ENCODE data around the gene KLF6. TPM values are rescaled to one million over a fixed set of nuclear protein-coding genes. Genes with fewer than 3 reads are reported as not detected.

The KLF6 gene
- total RNA-seq, 1 donor from 2014 or later, result 171 TPM

DNA sequence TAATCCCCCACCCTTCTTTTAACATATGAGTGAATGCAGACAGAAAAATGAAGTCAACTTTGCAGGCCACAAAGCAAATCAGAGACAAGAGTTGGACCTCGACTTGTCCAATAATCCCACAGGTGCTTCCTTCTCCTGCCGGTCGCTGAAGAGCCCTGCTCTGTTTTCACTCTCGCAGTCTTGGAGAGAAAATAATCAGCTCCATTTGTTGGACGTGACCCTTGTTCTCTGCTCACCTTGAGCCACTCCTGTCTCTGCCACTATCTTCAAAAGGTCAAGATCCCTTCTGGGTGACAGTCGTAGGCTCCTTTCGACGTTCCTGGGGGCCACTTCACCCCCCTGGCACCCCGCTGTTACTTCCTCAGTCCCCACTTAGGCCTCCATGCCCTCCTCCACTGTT, 2.8 kb upstream of the KLF6 start:
- no peak for DNase-seq (ENCODE audit: low spot score)

DNA sequence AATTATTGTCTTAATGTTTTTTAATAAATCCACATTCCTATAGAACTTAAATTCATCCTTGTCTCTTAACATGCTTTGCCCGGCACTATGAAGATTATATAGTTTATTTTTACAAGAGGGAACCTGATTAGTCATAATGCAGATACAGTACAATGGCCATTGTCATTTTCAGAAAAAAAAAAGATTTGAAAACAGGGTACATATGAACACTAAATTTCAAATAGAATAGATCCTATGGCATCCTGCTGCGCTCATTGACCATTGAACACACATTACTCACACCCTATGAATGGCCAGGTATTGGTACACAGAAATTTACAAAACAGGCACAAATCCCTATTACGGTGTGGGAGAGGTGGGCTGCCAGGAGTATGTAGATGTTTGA, 2.0 kb upstream of the KLF6 start:
- no peak for DNase-seq (ENCODE audit: low spot score)

DNA sequence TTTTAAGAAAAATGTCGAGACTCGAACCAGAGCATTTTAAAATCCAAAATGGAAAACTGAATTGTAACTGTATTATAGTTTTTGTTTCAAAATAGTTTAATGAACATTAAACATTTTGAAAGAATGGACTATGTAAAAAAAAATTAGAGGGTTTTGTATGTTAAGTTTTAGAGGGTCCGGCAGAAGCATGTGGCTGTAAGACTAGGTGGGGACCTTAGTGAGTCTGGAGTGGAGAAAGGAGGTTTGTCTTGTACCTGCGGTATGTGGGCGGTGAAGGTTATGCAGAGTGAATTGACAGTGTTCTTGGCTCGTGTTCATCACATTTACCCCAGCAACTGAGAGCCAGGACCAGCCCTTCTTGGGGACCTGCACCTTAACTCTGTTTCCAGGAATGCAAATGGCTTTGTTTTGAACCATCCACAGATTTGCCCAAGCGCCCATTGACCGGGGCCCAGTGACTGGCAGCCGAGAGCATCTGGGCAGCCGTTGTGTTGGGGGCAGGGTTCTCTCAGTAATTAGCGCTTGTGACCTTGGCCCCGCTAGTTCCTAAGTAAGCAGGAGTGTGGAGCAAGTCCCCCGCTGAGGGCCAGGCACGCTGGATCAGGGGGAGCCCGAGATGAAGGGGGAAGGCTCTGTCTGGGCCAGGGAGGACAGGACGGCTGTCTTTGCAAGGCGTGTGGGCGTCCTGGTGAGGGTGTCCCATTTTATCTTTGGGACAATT, 1.4 kb upstream of the KLF6 start:
- DNase-seq (ENCODE audit: low spot score), result peak; percentile 61

DNA sequence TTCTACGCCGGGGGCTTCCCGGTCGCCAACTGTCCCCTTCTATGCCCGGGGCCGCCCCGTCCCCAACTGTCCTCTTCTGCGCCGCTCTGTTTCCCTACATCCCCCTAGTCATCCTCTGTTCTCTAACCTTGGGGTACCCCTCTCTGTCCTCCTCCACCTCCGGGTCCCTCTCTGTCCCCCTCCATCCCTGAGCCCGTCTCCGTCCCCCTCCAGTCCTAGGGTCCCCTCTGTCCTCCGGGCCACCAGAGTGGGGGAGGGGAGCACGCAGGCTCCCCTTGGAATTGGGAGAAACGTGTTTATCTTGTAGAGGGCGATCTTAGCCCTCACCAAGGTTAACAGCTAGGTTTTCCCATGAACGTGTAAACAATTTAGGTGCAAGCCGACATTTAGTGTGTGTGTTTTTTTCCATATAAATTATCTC, 852 bp upstream of the KLF6 start:
- DNase-seq (ENCODE audit: low spot score), result peak; percentile 57

DNA sequence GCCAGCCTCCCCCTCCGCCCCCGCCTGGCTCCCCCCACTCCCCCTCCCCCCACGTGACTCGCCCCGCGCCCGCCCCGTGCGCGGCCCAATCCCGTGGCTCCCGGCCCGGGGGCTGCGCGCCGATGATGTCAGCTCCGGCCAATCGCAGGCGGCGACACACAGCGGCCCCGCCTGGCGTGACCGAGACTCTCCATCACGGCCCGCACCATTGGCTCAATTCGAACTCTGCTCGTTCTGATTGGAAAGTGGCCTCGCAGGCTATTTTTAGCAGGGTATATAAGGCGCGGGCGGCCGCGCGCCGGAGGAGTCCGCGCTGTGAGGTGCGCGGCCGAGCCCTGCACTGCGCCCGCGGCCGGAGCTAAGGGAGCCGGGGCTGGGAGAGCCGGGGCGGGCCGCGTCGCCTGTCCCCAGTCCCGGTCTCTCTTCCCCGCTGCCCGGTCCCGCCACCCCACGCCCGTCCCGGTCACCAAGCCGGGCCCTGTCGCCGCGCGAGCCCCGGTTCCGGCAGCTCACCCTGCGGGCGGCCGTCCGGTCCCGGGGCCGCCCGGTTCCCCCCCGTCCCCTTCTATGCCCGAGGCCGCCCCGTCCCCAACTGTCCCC, 342 bp upstream of the KLF6 start:
- peak; percentile 99 for DNase-seq (ENCODE audit: low spot score)

DNA sequence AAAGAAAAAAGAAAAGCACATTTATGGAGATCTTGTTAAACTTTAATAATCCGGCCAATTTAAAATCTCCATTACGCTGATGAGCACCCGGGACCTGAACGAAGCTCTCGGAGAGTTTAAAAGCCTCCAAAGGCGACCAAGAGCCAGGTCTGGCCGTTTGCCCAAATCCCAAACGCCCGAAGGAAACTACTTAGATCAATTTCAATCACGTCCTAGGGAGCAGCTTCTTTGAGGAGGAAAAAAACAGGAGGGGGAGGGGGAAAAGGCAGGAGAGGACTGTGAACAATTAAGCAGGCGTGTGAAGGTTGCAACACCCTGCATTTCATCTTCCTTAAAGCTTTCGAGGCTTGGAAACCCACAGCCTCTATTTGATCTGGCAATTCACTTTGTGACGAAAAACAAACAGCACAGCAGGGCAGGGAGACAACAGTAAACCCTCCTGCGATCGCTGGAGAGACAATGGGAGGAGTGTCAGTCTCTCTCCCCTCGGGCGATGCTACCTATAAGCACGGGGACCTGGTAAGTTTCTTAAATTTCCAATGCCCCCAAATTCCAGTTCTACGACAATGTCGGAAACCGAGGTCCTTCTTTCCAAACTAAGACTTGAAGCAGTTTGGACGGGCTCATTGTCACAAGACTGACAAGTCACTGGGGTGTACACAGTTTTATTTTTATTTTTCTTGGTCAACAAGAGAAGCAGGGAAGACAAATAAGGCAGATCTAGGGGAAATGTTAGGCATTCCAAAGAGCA, 1.2 kb downstream of the KLF6 start:
- DNase-seq (ENCODE audit: low spot score), result peak; percentile 75

DNA sequence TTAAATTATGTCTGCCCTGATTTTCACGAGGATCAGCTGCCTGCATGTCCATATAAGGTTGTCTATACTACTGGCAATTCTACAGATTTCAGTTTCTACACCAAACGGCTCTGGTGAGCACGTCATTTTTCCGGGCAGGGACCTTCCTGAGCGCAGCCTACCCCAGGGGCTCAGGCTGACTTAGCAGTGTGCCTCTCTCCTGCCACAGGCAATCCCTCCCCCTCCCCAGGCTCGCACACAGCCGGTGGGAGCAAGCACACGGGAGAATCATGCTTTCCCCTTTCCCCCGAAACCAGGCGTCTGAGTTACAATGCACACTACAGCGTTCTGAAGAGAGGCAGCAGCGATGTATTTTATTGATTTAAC, 1.7 kb downstream of the KLF6 start:
- peak; percentile 93 for DNase-seq (ENCODE audit: low spot score)

DNA sequence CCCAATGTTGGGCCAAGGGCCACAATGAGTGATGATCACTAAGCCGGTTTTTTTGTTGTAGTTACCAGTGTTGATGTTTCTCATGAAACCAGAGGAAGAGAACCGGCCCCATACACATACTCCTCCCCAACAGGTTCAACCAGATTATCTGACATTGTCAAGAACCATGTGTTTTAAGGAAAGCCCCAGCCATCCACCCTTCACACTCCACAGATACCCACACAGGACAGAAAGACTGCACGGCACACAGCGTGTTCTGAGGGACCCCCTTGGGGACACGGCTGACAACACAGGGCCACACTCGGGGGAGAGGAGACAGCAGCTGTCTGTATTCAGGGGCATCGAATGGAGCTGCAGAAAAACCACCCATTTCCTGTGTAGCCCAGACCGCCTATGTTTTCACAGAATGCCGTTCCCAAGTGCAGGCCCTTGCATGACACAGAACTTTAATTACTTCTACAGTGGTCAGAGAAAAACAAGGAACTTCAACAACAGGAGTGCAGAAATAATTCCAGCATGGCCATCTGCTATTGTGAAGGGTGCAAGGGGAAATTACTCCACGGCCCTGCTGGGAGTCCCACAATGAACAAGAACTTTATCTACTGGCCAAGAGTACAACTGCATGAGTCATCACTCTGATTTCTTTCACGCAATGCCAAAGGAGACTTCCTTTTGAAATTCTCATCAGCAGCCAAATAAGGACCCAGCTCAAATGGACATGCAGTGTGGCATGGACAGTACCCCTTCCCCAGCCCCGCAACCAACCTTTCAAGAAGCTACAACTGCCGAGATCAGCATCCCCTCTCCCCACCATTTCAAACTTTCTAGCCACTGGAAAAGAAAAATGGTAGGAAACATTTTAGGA, 2.3 kb downstream of the KLF6 start:
- DNase-seq (ENCODE audit: low spot score), result peak; percentile 94

DNA sequence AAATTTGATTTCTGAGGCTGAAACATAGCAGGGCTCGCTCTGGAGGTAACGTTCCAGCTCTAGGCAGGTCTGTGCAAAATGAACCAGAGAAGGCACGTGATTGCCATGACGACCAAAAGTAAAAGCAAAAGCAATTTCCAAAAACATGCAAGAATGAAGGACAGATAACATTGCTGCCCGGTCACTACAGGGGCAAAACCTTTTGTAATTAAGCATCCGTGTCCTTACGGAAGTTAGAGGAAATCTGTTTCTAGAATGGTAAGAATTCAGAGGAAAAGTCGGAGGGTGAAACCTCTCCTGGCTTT, 2.9 kb downstream of the KLF6 start:
- peak; percentile 75 for DNase-seq (ENCODE audit: low spot score)

DNA sequence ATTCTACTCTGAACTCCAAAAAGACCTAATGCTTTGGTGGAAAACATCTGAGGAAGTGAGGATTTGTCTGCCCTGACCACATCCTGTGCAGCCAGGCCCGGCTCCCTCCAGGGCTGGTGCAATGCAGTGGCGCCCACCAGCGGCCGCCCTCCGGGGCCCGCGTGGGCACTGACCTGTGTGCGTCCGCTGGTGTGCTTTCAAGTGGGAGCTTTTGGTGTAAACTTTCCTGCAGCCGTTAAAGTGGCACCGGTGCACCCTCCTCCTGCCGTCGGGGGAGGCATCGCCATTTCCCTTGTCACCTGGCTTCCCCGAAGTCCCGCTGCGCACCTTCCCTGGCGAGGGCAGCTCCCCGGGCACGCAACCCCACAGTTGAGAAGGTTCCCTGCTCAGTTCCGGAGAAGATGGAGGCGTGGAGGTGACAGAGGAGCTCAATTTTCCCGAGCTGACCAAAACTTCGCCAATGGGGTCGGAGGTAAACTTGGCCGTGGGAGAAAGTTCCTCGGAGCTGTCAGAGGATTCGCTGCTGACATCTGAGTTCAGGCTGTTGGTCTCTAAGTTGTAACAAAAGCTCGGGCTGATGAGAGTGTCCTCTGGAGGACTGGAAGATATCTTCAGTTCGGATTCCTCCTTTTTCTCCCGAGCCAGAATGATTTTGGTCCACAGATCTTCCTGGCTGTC, 3.4 kb downstream of the KLF6 start:
- no peak for DNase-seq (ENCODE audit: low spot score)

DNA sequence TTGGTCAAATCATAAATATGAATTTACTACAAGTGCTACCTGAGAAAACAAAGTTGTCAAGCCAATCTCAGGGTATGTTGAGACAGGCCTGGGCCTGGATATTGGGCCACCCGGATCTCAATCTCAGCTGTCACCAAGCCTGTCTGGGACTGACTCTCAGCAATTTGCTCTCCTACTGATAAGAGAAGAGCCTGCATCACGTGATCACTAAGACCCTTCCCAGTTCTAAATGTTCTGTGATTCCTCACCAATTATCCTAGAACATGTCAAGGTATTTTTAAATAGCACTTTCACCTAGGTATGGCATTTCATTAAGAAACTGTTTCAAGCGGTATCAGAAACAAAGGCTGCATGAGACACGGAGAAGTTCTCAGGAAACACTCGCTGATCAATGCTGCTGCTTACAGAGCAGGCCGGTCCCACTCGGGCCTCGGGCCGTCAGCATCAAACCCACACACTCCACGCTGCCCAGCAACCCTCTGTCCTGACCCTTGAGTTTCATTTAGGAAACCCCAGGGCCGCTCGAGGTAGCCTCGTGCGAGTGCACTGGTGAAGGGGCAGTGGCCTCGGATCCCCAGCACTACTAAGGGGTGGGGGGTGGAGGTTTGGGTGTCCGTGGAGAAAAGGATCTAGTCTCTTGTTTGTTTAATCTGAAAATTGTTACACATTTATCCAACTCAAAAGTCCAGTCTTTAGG, 4.1 kb downstream of the KLF6 start:
- no peak for DNase-seq (ENCODE audit: low spot score)

DNA sequence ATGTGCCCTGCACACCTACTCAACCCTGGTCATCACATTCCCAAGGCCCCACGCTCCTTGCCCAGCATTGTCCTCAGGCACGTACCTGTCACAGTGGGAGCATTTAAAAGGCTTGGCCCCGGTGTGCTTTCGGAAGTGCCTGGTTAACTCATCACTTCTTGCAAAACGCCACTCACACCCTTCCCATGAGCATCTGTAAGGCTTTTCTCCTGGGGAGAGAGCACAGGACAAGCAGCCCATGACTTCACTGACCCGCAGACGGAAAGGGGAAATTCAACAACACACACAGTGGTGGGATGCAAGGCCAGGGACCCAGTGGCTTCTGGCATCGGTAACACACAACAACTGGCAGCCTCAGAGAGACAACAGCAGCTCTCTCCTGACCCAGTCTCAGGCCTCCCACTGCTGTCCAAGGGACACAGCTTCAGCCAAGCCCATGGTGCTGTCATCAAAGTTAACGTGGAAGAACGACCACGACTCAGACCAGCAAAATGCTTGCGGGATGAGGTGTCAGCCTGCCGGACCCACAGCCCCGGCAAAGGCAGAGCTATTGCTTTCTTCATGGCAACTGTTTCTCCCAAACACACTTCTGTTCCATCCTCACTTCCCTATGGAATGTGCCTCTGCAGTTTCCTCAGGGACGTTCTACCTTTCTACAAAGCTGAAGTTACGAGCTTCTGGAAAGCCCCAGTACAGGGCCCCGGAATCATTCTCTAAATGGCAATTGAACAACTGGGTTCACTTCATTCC, 4.8 kb downstream of the KLF6 start:
- no peak for DNase-seq (ENCODE audit: low spot score)

DNA sequence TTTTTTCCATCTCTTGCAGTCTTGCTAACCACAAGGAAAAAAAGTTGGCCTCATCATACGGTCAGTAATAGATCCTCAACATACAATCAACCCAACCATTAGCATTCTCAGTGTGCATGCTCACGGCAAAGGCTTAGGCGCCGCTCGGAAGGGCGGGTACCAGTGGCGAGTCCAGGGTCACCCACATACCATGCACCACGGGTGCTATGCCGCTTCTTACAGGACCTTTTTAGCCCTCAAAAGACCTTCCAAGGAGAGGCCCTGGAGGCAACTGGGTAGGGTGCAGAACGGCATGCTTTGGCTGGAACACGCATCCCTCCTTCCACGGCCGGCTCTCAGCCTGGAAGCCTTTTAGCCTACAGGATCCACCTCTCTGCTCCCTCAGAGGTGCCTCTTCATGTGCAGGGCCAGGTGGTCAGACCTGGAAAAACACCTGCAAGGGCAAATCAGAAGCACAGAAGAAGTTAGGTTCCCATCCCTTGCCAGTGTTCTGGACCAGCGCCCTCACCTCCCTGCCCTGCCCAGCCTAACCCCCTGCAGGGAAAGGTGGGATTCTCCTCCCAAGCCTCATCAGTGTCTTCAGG, 5.8 kb downstream of the KLF6 start:
- DNase-seq (ENCODE audit: low spot score), result no peak

DNA sequence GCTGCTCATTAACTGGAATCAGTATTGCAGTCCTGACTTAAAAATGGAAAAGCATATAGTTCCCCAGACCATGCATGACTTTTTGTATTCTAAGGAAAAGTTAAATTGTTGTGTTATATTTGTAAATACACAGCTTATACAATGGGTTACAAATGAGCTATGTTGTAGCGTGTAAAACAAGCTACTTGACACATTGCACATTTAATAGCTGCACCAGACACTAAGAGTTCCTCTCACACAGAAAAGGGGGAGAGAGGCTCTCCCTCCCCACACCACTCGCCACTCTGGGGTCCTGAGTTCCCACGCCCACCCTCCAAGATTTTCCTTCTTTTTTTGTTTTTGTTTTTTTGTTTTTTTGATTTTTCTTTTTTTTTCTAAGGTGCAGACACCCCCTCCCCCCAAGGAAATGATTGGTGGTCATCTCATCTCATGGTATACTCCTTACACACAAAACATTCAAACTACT, 6.3 kb downstream of the KLF6 start:
- DNase-seq (ENCODE audit: low spot score), result no peak

DNA sequence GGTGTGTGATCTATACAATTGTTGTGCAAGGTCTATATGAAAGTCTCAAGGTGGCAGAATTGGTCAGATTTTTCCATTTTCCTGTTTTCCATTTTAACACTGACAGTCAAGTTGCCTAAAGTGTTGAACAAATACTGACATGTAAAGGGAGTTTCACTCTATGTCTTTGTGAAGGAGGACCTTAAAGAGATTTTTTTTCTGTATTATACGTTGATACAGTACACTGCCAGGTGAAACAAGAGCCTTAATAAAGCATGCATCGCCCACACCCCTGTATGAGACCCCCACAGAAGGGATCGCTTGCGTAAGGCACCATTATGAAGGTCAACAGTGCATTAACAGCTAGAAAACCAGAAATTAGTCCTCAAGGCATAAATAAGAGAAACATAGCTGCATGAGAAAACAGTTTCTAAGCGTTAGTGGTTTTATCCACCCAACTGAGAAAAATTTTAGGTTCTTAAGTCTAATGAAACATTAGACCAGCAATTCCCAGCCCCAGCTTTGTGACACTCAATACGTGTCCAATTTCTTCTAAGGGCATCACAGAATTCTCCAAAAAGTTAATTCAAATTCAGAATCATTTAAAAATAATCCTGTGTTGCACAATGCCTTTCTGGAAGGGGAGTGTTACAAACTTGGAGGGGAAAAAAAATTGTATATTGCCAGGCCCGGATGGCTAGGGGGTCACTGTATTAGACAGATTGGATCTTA, 6.9 kb downstream of the KLF6 start:
- DNase-seq (ENCODE audit: low spot score), result no peak

DNA sequence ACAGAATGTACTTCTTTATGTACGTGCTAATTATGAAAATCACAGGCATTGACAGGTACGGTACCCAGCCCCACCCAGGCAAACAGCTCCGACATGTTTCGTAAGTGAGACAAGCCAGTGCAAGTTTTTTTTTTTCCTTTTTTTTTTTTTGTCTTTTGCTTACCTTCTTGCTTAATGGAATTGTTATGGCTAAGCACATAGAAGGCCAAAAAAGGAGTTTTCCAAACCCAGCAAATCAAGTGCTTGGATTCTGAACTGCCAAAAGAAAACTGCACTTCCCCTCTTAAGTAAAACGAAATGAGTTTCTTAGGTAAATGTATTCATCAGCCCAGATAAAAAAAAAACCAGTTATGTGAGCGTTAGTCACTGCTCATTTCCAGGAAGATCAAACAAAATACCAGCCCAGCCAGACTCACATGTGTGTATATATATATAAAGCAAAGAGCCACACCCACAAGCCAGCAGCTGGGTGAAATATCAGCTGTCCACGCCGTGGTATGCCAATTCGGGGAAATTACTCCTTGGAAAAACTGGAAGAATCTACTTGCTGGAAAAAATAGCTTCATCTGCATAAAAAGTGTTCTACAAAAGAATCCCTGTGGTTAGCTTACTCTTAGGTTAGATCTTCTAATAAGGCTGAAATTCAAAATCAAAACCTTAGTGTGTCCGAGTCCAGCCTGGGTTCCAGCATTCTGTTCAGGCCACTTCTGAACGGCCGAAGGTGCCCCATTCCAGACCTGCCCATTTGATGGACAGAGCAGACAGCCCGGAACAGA, 8.0 kb downstream of the KLF6 start:
- DNase-seq (ENCODE audit: low spot score), result peak; percentile 89

DNA sequence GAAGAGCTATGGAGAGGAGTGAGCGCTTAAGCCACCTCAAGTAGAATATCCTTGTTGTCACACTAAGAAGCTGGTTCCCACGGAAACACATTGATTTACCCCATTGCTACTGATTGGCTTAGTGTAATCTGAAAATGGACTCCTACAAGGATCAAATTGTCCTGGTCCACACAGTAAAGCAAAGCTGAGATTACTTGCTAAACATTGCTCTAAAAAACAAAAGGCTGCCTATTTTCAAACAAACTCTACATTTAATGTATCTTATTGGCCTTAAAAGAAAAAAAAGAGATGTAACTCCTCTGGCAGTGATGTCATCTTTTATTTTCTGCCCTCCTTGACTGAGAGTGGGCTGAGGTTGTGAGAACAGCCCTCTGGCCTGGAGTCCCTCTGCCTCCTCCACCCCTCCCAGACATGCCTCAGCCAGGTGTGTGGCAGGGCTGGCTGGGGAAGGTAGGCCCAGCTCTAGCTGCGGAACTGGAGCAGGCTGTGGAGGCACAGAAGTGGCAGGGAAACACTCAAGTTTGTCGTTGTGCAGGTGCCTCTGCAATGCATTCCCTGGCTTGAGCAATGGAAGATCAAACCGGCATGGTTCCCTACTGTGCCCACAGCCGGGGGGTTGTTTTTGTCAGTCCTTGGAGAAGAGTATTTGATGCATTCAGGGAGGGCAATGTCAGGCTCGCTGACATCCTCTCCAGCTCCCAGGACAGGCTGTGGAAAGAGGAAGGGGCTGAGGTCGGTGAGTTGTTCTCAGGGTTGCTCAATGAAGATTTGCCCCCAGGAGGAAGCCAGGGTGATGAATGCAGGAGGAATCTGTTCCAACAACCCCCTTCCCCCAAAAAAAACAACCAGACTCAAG, 9.1 kb downstream of the KLF6 start:
- DNase-seq (ENCODE audit: low spot score), result peak; percentile 57

All from umbilical cord (tissue), 2 donors.